SU-DHL-6 (cell line): Measurements from ENCODE around the gene DIAPH2.

Experiments
- H2AFZ ChIP-seq: fragments of 200-600 bp; sonication (generic); 2 replicates; pipeline ENCODE4 v1.6.1; 2014; ENCODE audit warnings: low read depth, mild to moderate bottlenecking, moderate library complexity, mixed read lengths, antibody characterized with exemption, low read length; ENCODE audit not compliant: severe bottlenecking
- H3F3A ChIP-seq: fragments of 200-600 bp; shearing (Covaris generic); 2 replicates; pipeline ENCODE4 v1.6.0; 2016; ENCODE audit warnings: antibody characterized with exemption, mild to moderate bottlenecking; ENCODE audit not compliant: insufficient read depth
- H3K27ac ChIP-seq: fragments of 200-600 bp; sonication (generic); 2 replicates; pipeline ENCODE4 v1.5.1; 2016; ENCODE audit warnings: low read depth, mild to moderate bottlenecking, low read length, moderate library complexity, mixed read lengths
- H3K27me3 ChIP-seq: fragments of 200-600 bp; sonication (generic), shearing (Covaris generic); 2 replicates; pipeline ENCODE4 v1.6.0; 2014; ENCODE audit warnings: mild to moderate bottlenecking, low read length
- H3K36me3 ChIP-seq: fragments of 200-600 bp; sonication (generic); 2 replicates; pipeline ENCODE4 v1.6.1; 2014; ENCODE audit warnings: mild to moderate bottlenecking, low read length, mixed read lengths
- H3K4me2 ChIP-seq: fragments of 300-600, 200-600 bp; shearing (Covaris generic), sonication (generic); 2 replicates; pipeline ENCODE4 v1.6.0; 2014; ENCODE audit warnings: low read length, low read depth, mild to moderate bottlenecking; ENCODE audit not compliant: poor library complexity, severe bottlenecking
- H3K4me3 ChIP-seq: fragments of 200-600 bp; sonication (generic); 2 replicates; pipeline ENCODE4 v1.5.1; 2014; ENCODE audit warnings: antibody characterized with exemption, low read length, mild to moderate bottlenecking, mixed read lengths; ENCODE audit not compliant: insufficient read depth, poor library complexity, severe bottlenecking
- H3K79me2 ChIP-seq: fragments of 200-600 bp; sonication (generic); 2 replicates; pipeline ENCODE4 v1.6.1; 2014; ENCODE audit warnings: mild to moderate bottlenecking, low read length, moderate library complexity; ENCODE audit not compliant: insufficient read depth
- H3K9ac ChIP-seq: fragments of 200-600 bp; sonication (generic); 2 replicates; pipeline ENCODE4 v1.7.0; 2014; ENCODE audit warnings: mild to moderate bottlenecking, low read length
- H3K9me2 ChIP-seq: fragments of 200-600 bp; sonication (generic); replicated peaks from 2 replicates; pipeline ENCODE4 v1.6.1; 2014; ENCODE audit warnings: low read length; ENCODE audit not compliant: insufficient read depth
- H3K9me3 ChIP-seq: fragments of 200-600 bp; sonication (generic); 2 replicates; pipeline ENCODE4 v1.6.1; 2014; ENCODE audit warnings: low read length, mixed read lengths; ENCODE audit not compliant: insufficient read depth
- H4K20me1 ChIP-seq: fragments of 200-600 bp; sonication (generic); 2 replicates; pipeline ENCODE4 v1.6.1; 2014; ENCODE audit warnings: low read depth, mild to moderate bottlenecking, antibody characterized with exemption, low read length, moderate library complexity, mixed read lengths
- EZH2phosphoT487 ChIP-seq: fragments of 200-600 bp; sonication (generic), shearing (Covaris generic); conservative IDR thresholded peaks from 2 replicates; pipeline ENCODE4 v1.6.1; 2018; ENCODE audit warnings: mild to moderate bottlenecking, antibody characterized with exemption, low read length, moderate library complexity, mixed read lengths
- TF ChIP-seq, protein P1 (sequence below): fragments of 200-600 bp; sonication (generic); IDR thresholded peaks from one replicate; pipeline ENCODE4 v1.5.1; 2017; ENCODE audit warnings: antibody characterized with exemption, mild to moderate bottlenecking, low read length, moderate library complexity; ENCODE audit not compliant: insufficient read depth, poor library complexity, severe bottlenecking

The DIAPH2 gene

DNA sequence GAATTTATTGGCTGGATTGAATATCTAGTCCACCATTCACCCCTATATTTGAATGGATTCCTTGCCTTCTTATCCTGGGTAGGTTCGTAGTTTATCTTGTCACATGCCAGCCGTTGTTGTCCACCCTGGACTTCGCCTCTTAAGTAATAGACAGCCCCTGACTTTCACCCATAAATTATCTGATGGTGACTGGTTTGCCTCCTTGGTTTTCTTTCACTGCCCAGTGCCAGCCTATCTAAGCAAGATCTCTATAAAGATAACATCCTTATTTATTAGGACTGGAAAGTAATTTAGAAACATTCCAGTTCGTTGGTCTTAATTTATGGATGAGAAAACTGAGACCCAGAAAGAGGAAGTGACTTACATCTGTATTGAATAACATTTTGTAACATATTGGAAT, 609.4 kb downstream of the DIAPH2 start:
- Histone ChIP-seq H3K4me3 (no peak overlapping the region), H3K36me3 (no peaks in the 10 kb centered on the region), H3K27ac (no peak overlapping the region), H3K79me2 (no peaks in the 10 kb centered on the region), H3K9me2 (no peaks in the 10 kb centered on the region), H2AFZ (no peak overlapping the region), H3K27me3 (no peaks in the 10 kb centered on the region), H3K9me3 (no peaks in the 10 kb centered on the region), H3K9ac (no peak overlapping the region), H4K20me1 (no peaks in the 10 kb centered on the region), H3K4me2 (no peak overlapping the region), H3F3A (no peaks in the 10 kb centered on the region)
- TF ChIP-seq, protein P1, sequence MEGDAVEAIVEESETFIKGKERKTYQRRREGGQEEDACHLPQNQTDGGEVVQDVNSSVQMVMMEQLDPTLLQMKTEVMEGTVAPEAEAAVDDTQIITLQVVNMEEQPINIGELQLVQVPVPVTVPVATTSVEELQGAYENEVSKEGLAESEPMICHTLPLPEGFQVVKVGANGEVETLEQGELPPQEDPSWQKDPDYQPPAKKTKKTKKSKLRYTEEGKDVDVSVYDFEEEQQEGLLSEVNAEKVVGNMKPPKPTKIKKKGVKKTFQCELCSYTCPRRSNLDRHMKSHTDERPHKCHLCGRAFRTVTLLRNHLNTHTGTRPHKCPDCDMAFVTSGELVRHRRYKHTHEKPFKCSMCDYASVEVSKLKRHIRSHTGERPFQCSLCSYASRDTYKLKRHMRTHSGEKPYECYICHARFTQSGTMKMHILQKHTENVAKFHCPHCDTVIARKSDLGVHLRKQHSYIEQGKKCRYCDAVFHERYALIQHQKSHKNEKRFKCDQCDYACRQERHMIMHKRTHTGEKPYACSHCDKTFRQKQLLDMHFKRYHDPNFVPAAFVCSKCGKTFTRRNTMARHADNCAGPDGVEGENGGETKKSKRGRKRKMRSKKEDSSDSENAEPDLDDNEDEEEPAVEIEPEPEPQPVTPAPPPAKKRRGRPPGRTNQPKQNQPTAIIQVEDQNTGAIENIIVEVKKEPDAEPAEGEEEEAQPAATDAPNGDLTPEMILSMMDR: no peak
- TF ChIP-seq EZH2phosphoT487: no peak

DNA sequence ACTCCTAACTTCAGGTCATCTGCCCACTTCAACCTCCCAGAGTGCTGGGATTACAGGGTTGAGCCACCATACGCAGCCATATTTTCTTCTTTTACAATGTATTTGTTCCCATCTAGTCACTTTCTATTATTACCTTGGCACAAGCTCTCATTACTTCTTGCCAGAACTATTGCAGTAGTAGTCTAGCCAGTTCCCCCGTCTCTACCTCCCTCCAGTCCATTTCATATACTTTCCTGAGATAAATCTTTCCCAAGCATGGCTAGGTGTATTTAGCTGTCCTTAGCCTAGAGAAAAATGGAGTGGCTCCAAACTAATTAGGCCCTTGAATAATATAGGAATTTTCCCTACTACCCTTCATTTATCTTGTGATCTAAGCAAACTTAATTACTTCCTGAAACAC, 611.3 kb downstream of the DIAPH2 start:
- no peak overlapping the region for H3K4me3 ChIP-seq
- TF ChIP-seq, protein P1: no peak
- no peak for TF ChIP-seq EZH2phosphoT487
- H3K36me3 ChIP-seq: no peaks in the 10 kb centered on the region
- no peaks in the 10 kb centered on the region for H3K9me2 ChIP-seq
- no peak overlapping the region for H3K4me2 ChIP-seq
- H3F3A ChIP-seq: no peaks in the 10 kb centered on the region
- no peaks in the 10 kb centered on the region for H3K27me3 ChIP-seq
- H3K79me2 ChIP-seq: no peaks in the 10 kb centered on the region
- H2AFZ ChIP-seq: no peak overlapping the region
- H3K27ac ChIP-seq: no peak overlapping the region
- H4K20me1 ChIP-seq: no peaks in the 10 kb centered on the region
- H3K9ac ChIP-seq: no peak overlapping the region
- H3K9me3 ChIP-seq: no peaks in the 10 kb centered on the region

DNA sequence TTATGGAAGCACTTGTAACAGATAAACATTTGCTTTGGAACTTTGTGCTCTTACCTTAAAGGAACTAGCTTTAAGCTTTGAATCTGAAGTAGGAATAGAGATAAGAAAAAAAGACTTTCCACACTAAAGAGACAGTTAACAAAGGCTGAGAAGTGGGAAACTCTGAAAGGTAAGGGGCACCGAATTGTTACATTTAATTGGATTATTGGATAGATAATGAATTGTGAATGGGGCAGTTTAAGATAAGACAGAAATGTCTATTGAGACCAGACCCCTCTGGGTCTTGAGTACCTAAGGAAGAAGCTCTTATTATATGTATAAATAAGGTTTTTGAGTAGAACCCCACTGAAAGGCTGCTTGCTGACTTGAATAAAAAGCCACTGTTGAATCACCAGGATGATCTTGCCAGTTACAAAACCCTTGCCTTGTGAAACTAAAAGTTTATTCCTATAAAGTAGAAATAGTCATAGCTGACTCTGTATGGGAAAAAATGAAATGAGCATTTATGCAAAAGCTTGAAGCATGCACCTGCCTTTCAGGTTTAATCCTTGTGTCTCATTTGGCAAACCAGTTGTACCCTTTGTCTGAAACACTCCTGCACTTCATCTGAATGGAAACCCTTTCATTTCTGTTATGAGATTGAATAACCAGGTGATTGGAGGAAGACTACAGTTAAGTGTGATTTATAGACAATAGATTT, 622.3 kb downstream of the DIAPH2 start:
- Histone ChIP-seq H4K20me1 (no peaks in the 10 kb centered on the region), H3K4me2 (no peak overlapping the region), H3K27ac (no peak overlapping the region), H3K4me3 (no peak overlapping the region), H3K9ac (no peak overlapping the region), H3K27me3 (no peaks in the 10 kb centered on the region), H3K36me3 (no peaks in the 10 kb centered on the region), H3F3A (no peaks in the 10 kb centered on the region), H3K9me2 (no peaks in the 10 kb centered on the region), H3K9me3 (no peaks in the 10 kb centered on the region), H2AFZ (no peak overlapping the region), H3K79me2 (no peaks in the 10 kb centered on the region)
- no peak for TF ChIP-seq EZH2phosphoT487
- TF ChIP-seq, protein P1: no peak
